Esophagus squamous epithelium (tissue), 5 donors: Measurements from ENCODE around the gene HOXC13. TPM values are rescaled to one million over a fixed set of nuclear protein-coding genes. Genes with fewer than 3 reads are reported as not detected.

Experiments
- DNase-seq: peaks from one replicate; lab custom pipeline; 2025; lab: John Stamatoyannopoulos, UW
- H3K27ac ChIP-seq, 4 donors: fragments of 200-600 bp; sonication (generic); one replicate each; pipeline ENCODE4 v1.5.1; 2016 to 2019; ENCODE audit warnings: mild to moderate bottlenecking in 1 of 4
- H3K27me3 ChIP-seq, 4 donors: fragments of 200-600 bp; sonication (generic); 1 replicate in 3 of 4; 2 replicates in 1 of 4; pipeline versions ENCODE4 v1.5.1 to v1.6.0; 2017 to 2021; ENCODE audit warnings: antibody characterized with exemption in 1 of 4
- H3K36me3 ChIP-seq, 3 donors: fragments of 200-600 bp; sonication (generic); one replicate each; pipeline ENCODE4 v1.5.1; 2016 to 2019
- H3K4me1 ChIP-seq, 3 donors: fragments of 200-600 bp; sonication (generic); one replicate each; pipeline ENCODE4 v1.5.1; 2017 to 2019
- H3K4me3 ChIP-seq, 4 donors: fragments of 200-600 bp; sonication (generic); 1 replicate in 3 of 4; 2 replicates in 1 of 4; pipeline ENCODE4 v1.5.1; 2016 to 2019; ENCODE audit warnings: mild to moderate bottlenecking in 2 of 4, moderate library complexity in 1 of 4
- H3K9me3 ChIP-seq, 3 donors: fragments of 200-600 bp; sonication (generic); one replicate each; pipeline ENCODE4 v1.5.1; 2016 to 2019
- CTCF ChIP-seq, 6 experiments: fragments of 450-650 bp in 4 of 6; fragments of 200-600 bp in 2 of 6; sonication (generic) in 2 of 6; IDR thresholded peaks; one replicate each; pipeline ENCODE4 v1.5.1; 2016 to 2019; ENCODE audit warnings: antibody characterized with exemption in 6 of 6, mild to moderate bottlenecking in 4 of 6, moderate library complexity in 4 of 6
- POLR2A ChIP-seq, 4 donors: fragments of 450-650 bp; IDR thresholded peaks; one replicate each; pipeline ENCODE4 v1.6.1; 2017; ENCODE audit warnings: antibody characterized with exemption in 4 of 4, mild to moderate bottlenecking in 4 of 4, moderate library complexity in 3 of 4
- WGBS, 2 donors: methylation state at CpG; one replicate each; pipeline ENCODE4 v1.1.5; 2018; 5-methylcytosine and 5-hydroxymethylcytosine counted together
- intact Hi-C: fragments of 100-400 bp; cut with DNase I; formaldehyde crosslinking; loops from one replicate; pipeline ENCODE4 v1.15.0; 2022
- total RNA-seq, 4 donors: library from RNA; depleted of rRNA; stranded (reverse); fragments of >200 nt; gene quantifications; one replicate each; pipeline ENCODE4 v1.1.0, GENCODE V29; 2016
- donor health status: DM: yes; HTN: yes; CAD: no.

The HOXC13 gene
- total RNA-seq, 4 donors from 2014 or later = 0.83 TPM; not detected in 3

GRCh38 chr12:53986686-53987483, 48.3 kb downstream of the HOXC13 start:
- Histone ChIP-seq H3K9me3 (no peaks in the 10 kb centered on the region), H3K27ac (no peak overlapping the region), H3K4me3 (no peak overlapping the region), H3K4me1 (peaks cover 18 to 47% (median 20%) of the 10 kb centered on the region in 3 donors), H3K27me3 (peaks cover 44 to 100% (median 92%) of the 10 kb centered on the region in 4 donors), H3K36me3 (no peaks in the 10 kb centered on the region)
- intact Hi-C loops = no loop called here
- WGBS, 2 donors = 32 to 38% methylated on average over 18 to 20 of the region's 21 CpGs
- no peak for DNase-seq
- TF ChIP-seq CTCF (IDR thresholded peaks at IDR 0.05) (no peak), POLR2A (IDR thresholded peaks at IDR 0.05) (no peak)

GRCh38 chr12:53987787-53988230, 49.2 kb downstream of the HOXC13 start:
- TF ChIP-seq CTCF (IDR thresholded peaks at IDR 0.05) (no peak), POLR2A (IDR thresholded peaks at IDR 0.05) (no peak)
- H3K27me3 ChIP-seq = peaks cover 38 to 100% (median 90%) of the 10 kb centered on the region in 4 donors
- H3K4me1 ChIP-seq = peaks cover 18 to 47% (median 20%) of the 10 kb centered on the region in 3 donors
- no peak overlapping the region for H3K4me3 ChIP-seq
- H3K36me3 ChIP-seq = no peaks in the 10 kb centered on the region
- 5 to 6% methylated on average over 4 of the region's 4 CpGs for WGBS, 2 donors
- no peak for DNase-seq
- intact Hi-C loops = no loop called here
- H3K27ac ChIP-seq = no peak overlapping the region
- H3K9me3 ChIP-seq = no peaks in the 10 kb centered on the region

GRCh38 chr12:53988541-53989226, 50.1 kb downstream of the HOXC13 start:
- H3K4me3 ChIP-seq = no peak overlapping the region
- H3K36me3 ChIP-seq = no peaks in the 10 kb centered on the region
- H3K4me1 ChIP-seq = peaks cover 18 to 45% (median 20%) of the 10 kb centered on the region in 3 donors
- TF ChIP-seq POLR2A (IDR thresholded peaks at IDR 0.05) (no peak), CTCF (IDR thresholded peaks at IDR 0.05) (no peak)
- no peaks in the 10 kb centered on the region for H3K9me3 ChIP-seq
- H3K27me3 ChIP-seq = peaks cover 36 to 100% (median 89%) of the 10 kb centered on the region in 4 donors
- WGBS, 2 donors = 13 to 24% methylated on average over 4 to 5 of the region's 5 CpGs
- DNase-seq = no peak
- no peak overlapping the region for H3K27ac ChIP-seq
- intact Hi-C loops = no loop called here

GRCh38 chr12:53989227-53990113, 50.8 kb downstream of the HOXC13 start:
- Histone ChIP-seq H3K4me3 (no peak overlapping the region), H3K36me3 (no peaks in the 10 kb centered on the region), H3K27me3 (peaks cover 42 to 100% (median 90%) of the 10 kb centered on the region in 4 donors), H3K27ac (no peak overlapping the region), H3K9me3 (no peaks in the 10 kb centered on the region), H3K4me1 (peaks cover 22 to 44% (median 22%) of the 10 kb centered on the region in 3 donors)
- intact Hi-C loops = no loop called here
- WGBS, 2 donors = 7% methylated on average over 28 of the region's 28 CpGs
- peak in 4 of 6 experiments; percentile 16 to 45 (median 22) for TF ChIP-seq CTCF (IDR thresholded peaks at IDR 0.05)
- TF ChIP-seq POLR2A (IDR thresholded peaks at IDR 0.05) = no peak
- no peak for DNase-seq
